ENCODE measurements around the gene OPRD1.

- TF ChIP-seq CTCF (IDR thresholded peaks at IDR 0.05; ENCODE audit: insufficient read depth, low read length, poor library complexity, severe bottlenecking) (no peak), EZH2phosphoT487 (conservative IDR thresholded peaks at IDR 0.05; ENCODE audit: low read length) (no peak)
Measured at GRCh38 chr1:28887835-28888682, 76.1 kb downstream of the OPRD1 start.
